Dermis blood vessel endothelial cell (primary cell): Measurements from ENCODE around the gene TCF4. TPM values are rescaled to one million over a fixed set of nuclear protein-coding genes. Genes with fewer than 3 reads are reported as not detected.
A peak's percentile ranks its signal among the peaks of the same experiment; 100 is the strongest.

ENCODE experiments used
- DNase-seq: peaks from one replicate; pipeline ENCODE4 v3.0.0; 2010
- total RNA-seq: library from RNA; depleted of rRNA; stranded (reverse); fragments of >200 nt; gene quantifications from 2 replicates; pipeline ENCODE4 v1.2.3, GENCODE V29; 2014

The TCF4 gene
- total RNA-seq, 1 donor from 2014 or later, result 759 TPM

GRCh38 chr18:55283309-55283708 lies 304.7 kb downstream of the TCF4 start:
- no peak for DNase-seq

- peak; percentile 59 for DNase-seq
Measured at GRCh38 chr18:55280503-55280902, 307.5 kb downstream of the TCF4 start.

- DNase-seq, result peak; percentile 34
Measured at GRCh38 chr18:55275039-55275901, 312.7 kb downstream of the TCF4 start.

DNA sequence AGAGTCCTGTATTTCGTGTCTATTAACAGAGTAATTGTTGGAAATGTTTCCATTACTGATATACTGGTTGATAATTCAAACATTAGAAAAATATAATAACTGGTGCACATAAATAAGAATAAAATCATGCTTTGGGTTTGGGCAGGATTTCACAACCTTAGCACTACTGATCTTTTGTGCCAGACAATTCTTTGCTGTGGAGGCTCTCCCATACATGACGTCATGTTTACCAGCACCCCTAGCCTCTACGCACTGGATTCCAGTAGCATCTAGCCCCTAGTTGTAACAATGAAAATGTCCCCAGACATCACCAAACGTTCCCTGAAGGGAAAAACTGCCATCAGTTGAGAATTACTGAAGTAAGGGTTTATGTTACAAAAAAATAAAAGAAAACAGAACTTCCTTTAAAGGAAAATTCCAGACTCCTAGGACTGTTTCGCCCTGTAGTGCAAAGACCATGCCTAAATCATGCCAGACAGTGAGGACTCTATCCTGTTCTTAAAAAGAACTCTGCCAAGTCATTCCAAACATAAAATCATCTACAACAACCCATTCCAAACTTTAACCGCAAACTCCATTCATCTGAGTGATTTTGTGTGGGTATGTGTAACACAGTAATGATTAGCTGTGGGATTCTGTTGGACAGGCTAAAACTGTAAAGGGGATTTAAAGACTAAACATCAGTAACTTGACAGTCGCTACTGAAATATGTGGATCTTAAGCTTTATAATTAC lies 315.3 kb downstream of the TCF4 start:
- no peak for DNase-seq

DNA sequence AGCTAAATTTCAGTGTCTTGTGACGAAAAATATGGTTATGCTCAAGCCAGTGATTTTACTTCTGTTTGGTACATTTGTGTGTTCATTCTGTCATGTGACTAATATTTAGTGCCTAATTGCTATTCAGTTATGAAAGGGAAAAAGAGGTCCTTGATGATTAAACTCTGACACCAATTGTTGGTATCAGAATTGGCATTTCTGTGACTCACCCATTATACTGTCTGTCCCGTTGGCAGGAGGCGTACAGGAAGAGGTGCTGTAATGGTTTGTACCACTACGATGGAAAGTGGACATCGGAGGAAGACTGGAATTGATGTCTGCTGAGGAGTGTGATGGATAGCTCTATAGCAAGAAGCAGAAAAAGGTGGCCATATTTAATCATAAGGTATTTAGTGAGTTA lies 318.4 kb downstream of the TCF4 start:
- peak; percentile 79 for DNase-seq

DNA sequence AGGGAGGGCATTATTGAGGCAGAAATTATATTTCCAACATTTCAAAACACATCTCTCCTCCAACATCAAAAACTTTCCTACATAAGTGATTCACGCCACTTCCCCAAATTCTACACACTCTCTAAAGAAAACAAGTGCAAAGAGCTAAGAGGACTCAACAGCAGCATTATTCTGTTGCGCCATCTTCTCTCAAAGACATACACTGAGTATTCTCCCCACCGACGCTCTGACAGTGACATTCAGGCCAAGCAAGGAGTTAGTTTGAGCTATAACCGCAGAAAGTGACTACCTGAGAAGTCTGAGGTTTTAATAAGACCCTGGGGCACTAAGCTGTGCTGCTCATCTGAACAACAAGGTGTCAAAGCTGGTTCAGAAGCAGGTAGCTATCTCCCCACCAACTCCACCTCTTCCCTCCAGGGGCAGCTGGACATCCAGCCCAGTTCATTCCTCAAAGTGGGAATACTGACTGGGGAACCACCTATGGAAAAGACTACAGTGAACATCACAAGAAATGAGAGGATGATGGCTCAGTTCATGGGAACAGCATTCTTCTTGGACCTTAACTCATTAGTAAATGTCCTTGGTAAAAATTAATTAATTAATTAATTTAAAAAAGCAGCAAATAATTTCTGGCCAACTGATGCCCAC lies 319.2 kb downstream of the TCF4 start:
- DNase-seq, result no peak

GRCh38 chr18:55268151-55268601 lies 319.8 kb downstream of the TCF4 start:
- peak; percentile 33 for DNase-seq

GRCh38 chr18:55266981-55267380 lies 321.0 kb downstream of the TCF4 start:
- DNase-seq, result no peak

- DNase-seq, result peak; percentile 60
Measured at GRCh38 chr18:55265984-55266383, 322.0 kb downstream of the TCF4 start.

DNA sequence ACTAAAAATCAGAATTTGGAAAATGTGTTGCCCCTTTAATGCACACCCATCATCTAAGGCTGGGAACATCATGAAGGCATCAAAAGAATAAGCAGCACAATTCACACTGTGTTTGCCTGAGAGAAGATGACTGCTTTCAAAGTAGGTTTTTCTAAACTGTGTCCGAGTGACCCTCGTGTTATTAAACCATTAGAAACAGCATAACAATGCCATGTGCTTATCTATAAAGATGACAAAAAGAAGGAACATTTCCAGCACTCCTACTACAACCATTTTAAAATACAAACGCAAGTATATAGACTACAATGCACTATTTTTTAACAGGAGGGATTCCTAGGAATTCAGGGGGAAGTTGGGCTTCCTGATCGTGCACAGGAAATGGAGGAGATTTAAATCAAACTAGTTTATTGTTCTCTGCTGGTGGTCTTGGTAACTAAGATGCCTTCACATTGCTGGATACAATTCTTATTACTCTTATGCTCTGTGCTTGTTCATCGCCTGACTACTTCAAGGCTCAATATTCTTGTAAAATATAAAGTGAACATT lies 322.8 kb downstream of the TCF4 start:
- DNase-seq, result peak; percentile 86

DNA sequence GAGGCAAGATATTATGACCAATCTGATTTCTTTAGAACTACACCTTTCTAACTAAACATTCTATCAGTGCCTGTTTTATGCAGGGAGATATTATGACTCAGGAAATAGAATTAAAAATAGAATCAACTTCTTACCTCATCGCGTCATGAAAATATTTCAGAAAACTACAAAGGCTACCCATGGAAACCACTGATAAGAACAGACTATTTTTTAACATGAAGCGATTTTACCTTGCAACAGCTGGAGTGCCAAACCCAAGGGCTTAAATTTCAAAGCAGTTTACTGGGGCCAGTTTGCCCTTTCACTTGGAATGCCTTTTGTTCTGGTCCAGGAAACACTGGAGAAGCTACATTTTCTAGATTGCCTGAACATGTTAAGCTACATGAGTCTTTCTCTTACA lies 323.9 kb downstream of the TCF4 start:
- DNase-seq, result peak; percentile 70

DNA sequence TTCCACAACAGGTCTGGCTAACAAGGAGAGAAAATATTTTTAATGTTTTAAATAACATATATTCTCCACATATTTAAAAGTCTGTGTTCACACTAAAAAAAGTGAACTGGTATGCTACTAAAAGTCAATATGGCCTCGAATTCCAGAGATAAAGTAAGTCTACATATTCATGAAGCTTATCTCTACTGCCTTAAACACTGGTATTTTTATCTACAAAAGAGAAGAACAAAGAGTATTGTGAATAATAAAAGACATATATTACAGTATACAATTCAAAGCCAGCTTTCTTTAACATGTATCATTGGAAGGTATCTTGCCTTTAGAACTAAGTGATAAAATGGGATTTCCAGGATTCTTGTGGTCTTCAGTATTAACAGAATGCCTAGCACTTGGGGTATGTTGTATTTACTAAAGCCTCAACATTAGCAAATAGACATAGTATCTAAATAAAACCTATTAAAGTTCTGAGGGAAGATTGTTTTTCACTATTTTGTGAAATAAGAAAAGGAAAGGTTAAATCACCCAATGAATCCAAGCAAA lies 325.9 kb downstream of the TCF4 start:
- no peak for DNase-seq

DNA sequence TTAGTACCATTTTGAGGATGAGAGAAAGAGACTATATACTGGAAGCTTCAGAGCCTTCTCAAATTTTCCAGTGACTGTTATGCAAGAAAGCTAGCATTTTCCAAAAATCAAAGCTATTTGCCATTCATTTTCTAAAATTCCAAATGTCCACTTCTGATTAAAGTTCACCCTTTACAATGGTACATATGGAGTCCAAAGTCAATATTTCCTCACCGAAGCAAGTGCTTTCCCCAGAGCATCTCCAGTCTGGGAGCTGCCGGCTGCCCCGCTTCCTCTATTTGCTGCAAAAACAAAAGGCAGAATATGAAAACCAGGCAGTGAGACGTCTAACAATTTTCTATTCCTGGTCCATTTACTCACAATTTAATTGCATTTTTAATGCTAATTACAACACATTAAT lies 326.7 kb downstream of the TCF4 start:
- DNase-seq, result no peak

DNA sequence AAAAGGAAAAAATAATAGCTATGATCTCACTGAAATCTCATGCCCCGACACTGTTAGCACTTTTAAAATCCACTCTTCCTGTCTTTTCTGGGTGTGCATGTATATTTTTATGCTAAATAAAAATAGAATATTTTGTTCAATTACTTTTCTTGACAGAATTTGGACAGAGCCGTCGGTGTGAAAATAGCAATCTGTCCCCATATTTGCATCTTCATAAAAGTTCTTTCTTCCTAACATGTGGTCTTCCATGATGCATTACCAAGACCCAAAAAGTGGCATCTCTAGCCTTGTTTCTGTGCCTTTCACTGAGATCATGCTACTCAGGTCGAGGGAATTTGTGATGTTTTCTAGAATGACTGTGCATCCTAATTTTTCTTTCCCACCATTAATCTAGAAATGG lies 329.9 kb downstream of the TCF4 start:
- no peak for DNase-seq

DNA sequence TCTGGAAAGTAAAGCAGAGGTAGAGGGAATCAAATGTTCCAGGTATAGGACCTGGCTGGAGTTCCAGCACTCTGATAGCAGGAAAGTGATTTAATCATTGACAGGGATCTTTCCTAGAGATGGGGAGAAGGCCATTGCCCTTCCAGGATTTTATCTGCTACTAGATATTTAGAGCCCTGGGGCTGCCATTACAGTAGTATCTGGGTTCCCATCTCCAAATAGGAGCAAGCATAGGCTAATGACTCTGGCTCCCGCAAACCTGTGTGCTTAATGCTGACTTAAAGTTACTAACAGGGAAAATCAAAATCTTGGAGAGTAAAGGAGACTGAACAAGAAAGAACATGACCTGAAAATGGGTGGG lies 331.1 kb downstream of the TCF4 start:
- no peak for DNase-seq

GRCh38 chr18:55256226-55256928 lies 331.6 kb downstream of the TCF4 start:
- peak; percentile 34 for DNase-seq

- DNase-seq, result no peak
Measured at GRCh38 chr18:55253814-55254213, 334.2 kb downstream of the TCF4 start.

- DNase-seq, result no peak
Measured at GRCh38 chr18:55252901-55253300, 335.1 kb downstream of the TCF4 start.

GRCh38 chr18:55252053-55252675 lies 335.8 kb downstream of the TCF4 start:
- peak; percentile 78 for DNase-seq

GRCh38 chr18:55251254-55251971 lies 336.6 kb downstream of the TCF4 start:
- peak; percentile 85 for DNase-seq

DNA sequence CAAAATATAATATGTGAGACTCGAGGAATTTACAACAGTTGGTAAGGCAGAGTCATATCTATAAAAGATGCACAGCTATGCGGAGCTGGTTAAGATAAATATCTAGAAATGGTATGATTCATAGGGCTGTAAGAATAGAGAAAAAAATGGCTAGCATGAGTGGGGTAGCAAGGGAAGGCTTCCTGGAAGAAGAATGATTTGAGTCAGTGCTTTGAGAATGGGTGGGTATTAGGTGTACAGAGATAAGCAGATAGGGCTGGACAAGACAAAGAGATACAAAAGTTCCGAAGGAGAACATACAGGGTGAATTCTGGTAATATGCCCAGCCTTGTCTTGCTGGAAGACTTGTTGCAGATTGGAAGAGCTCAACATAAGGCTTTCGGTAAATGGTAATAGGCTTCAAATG lies 337.2 kb downstream of the TCF4 start:
- peak; percentile 48 for DNase-seq
